Thyroid gland (tissue), 4 donors: ENCODE measurements around the gene NUBP2. TPM values are rescaled to one million over a fixed set of nuclear protein-coding genes. Genes with fewer than 3 reads are reported as not detected.

Source experiments
- DNase-seq, 2 donors: peaks; one replicate each; pipeline ENCODE4 v3.0.0-alpha.2; 2019
- H3K27ac ChIP-seq, 3 donors: fragments of 200-600 bp; sonication (generic); 1 replicate in 2 of 3; 2 replicates in 1 of 3; pipeline ENCODE4 v1.5.1; 2016 to 2019; ENCODE audit warnings: mild to moderate bottlenecking in 1 of 3, moderate library complexity in 1 of 3
- H3K27me3 ChIP-seq: fragments of 200-600 bp; sonication (generic); one replicate; pipeline ENCODE4 v1.5.1; 2019
- H3K36me3 ChIP-seq, 2 donors: fragments of 200-600 bp; sonication (generic); one replicate each; pipeline ENCODE4 v1.5.1; 2016 to 2019
- H3K4me1 ChIP-seq, 2 donors: fragments of 200-600 bp; sonication (generic); one replicate each; pipeline ENCODE4 v1.5.1; 2017 to 2019
- H3K4me3 ChIP-seq, 3 donors: fragments of 200-600 bp; sonication (generic); replicated peaks in 1 of 3; 1 replicate in 2 of 3; 2 replicates in 1 of 3; pipeline ENCODE4 v1.5.1; 2016; ENCODE audit warnings: mild to moderate bottlenecking in 1 of 3
- H3K9me3 ChIP-seq: fragments of 200-600 bp; sonication (generic); one replicate; pipeline ENCODE4 v1.5.1; 2017
- POLR2A ChIP-seq, 2 donors: fragments of 450-650 bp; IDR thresholded peaks; one replicate each; pipeline ENCODE4 v1.6.1; 2017; ENCODE audit warnings: antibody characterized with exemption in 2 of 2, mild to moderate bottlenecking in 2 of 2, moderate library complexity in 1 of 2
- WGBS, 2 donors: methylation state at CpG; one replicate each; pipeline ENCODE4 v1.1.5; 2017; 5-methylcytosine and 5-hydroxymethylcytosine counted together
- intact Hi-C: fragments of 100-400 bp; cut with DNase I; formaldehyde crosslinking; loops from one replicate; pipeline ENCODE4 v1.15.1; 2023
- total RNA-seq, 4 donors: library from RNA; depleted of rRNA; stranded (reverse); fragments of >200 nt; gene quantifications; one replicate each; pipeline ENCODE4 v1.2.3, GENCODE V29; 2016
- TF ChIP-seq, protein P1 (sequence below), 6 experiments: fragments of 200-600 bp in 3 of 6; fragments of 450-650 bp in 3 of 6; sonication (generic) in 3 of 6; IDR thresholded peaks; one replicate each; pipeline ENCODE4 v1.5.1; 2016 to 2019; ENCODE audit warnings: antibody characterized with exemption in 6 of 6, mild to moderate bottlenecking in 2 of 6, inconsistent platforms in 1 of 6, moderate library complexity in 1 of 6

NUBP2 gene
- total RNA-seq, 4 donors from 2014 or later, result 47.3 to 122 (median 106) TPM

DNA sequence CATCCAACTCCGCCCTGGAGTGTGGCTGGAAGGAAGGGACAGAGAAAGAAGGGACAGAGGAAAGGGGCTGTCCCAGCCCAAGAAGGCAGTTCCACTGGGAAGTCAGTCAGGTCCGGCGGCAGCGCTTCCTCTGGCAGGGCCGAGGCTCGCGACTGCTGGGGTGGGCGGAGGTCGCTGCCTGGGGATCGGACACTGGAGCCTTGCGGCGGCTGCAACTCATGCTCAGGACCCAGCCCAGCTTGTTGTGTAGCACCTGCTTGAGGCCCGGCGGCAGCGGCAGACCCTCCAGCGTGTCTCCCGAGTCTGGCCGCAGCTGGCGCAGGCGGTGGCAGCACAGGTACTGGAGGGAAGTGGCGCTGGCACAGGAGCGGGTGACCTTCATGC, 5.8 kb upstream of the NUBP2 start:
- peaks cover 23 to 26% of the 10 kb centered on the region in 2 donors for H3K36me3 ChIP-seq
- H3K9me3 ChIP-seq, result no peaks in the 10 kb centered on the region
- no peak for DNase-seq
- H3K27ac ChIP-seq, result no peak overlapping the region
- 91 to 100% methylated on average over 5 to 20 of the region's 22 CpGs for WGBS, 2 donors
- intact Hi-C loops, result no loop called here
- no peaks in the 10 kb centered on the region for H3K27me3 ChIP-seq
- no peak overlapping the region for H3K4me3 ChIP-seq
- TF ChIP-seq, protein P1, sequence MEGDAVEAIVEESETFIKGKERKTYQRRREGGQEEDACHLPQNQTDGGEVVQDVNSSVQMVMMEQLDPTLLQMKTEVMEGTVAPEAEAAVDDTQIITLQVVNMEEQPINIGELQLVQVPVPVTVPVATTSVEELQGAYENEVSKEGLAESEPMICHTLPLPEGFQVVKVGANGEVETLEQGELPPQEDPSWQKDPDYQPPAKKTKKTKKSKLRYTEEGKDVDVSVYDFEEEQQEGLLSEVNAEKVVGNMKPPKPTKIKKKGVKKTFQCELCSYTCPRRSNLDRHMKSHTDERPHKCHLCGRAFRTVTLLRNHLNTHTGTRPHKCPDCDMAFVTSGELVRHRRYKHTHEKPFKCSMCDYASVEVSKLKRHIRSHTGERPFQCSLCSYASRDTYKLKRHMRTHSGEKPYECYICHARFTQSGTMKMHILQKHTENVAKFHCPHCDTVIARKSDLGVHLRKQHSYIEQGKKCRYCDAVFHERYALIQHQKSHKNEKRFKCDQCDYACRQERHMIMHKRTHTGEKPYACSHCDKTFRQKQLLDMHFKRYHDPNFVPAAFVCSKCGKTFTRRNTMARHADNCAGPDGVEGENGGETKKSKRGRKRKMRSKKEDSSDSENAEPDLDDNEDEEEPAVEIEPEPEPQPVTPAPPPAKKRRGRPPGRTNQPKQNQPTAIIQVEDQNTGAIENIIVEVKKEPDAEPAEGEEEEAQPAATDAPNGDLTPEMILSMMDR (IDR thresholded peaks at IDR 0.05), result no peak
- TF ChIP-seq POLR2A (IDR thresholded peaks at IDR 0.05), result no peak
- H3K4me1 ChIP-seq, result peaks cover 27 to 31% of the 10 kb centered on the region in 2 donors

DNA sequence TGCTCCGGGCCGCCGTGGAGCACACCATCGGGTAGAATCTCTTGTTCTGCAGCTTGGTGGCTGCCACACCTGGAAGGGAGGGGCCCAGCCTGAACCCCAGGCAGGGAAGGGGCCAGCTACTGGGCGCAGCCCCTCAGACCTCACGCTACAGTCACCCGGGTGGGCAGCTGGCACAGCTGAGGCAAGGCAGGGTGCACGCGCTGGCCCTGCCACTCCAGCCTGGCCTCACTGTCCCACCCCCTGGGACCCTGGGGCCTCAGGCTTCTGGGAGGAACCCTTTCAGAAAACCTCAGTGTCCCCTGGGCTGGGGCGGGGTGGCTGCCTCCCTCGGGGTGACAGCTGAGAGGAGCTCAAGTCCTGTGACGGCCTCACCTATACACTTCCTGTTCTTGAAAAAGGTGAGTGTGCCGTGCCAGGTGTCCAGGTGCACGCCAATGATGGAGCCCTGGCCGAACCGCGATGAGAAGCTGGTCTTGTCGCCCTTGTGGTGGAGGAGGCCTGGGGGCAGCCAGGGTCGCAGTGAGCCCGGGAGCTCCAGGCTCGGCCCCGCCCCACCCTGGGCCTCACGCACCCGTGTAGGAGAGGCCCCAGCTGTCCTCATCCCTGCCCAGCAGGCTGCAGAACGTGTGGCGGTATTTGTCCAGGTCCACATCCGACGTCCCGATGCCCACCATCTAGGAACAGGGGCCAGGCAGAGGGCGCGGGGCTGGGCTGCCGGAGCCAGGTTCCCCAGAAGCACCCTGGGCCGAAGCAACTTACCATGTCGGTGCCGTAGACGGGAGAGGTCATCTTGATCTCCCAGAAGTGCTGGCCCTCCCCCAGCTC, 5.2 kb upstream of the NUBP2 start:
- no peaks in the 10 kb centered on the region for H3K9me3 ChIP-seq
- peaks cover 22 to 26% of the 10 kb centered on the region in 2 donors for H3K4me1 ChIP-seq
- H3K27ac ChIP-seq, result no peak overlapping the region
- WGBS, 2 donors, result 86 to 87% methylated on average over 9 to 29 of the region's 36 CpGs
- peaks cover 23 to 26% of the 10 kb centered on the region in 2 donors for H3K36me3 ChIP-seq
- intact Hi-C loops, result no loop called here
- TF ChIP-seq, protein P1 (IDR thresholded peaks at IDR 0.05), result no peak
- no peak for TF ChIP-seq POLR2A (IDR thresholded peaks at IDR 0.05)
- no peak overlapping the region for H3K4me3 ChIP-seq
- DNase-seq, result no peak
- H3K27me3 ChIP-seq, result no peaks in the 10 kb centered on the region

DNA sequence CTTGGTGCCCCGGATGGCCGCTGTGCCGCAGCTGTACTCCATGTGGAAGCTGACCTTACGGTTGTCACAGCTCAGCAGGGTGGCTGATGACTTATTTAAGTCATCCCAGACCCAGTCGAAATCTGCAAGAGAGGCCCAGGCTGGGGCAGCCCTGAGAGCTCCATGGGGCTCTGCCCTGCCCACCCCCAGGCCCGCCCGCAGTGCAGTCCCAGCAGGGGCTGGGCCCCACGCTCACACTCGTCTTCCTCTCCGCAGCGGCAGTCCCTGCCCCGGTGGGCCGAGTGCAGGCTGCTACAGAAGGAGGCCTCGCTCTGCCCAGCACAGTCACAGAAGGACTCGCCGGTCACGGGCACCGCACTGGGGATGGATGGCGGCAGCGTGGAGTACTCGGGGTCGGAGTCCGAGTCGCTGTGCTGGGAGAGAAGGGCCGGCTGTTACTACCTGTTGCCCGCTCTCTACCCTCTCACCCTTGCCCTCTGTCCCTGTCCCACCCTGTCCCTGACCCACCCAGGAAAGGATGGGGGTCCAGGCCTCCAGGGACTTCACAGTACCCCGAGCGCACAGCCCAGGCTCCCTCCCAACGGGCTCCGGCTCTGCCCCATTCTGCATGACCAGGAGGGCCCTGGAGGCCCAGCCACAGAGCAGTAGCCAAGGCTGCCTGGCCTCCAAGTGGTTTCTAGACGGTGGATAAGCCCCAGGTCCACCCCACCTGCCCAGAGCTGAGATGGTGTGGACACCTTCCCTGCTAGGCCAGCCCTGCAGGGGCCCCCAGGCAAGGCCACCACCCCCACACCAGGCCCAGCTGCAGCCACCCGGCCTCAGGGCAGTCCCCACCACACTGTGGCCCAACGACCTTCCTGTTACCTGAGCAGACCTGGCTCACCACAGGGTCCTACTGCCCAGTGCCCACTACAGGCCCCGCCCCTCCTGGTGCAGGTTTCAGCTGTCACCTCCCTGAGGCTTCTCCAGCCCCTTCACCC, 4.3 kb upstream of the NUBP2 start:
- intact Hi-C loops, result no loop called here
- no peak for DNase-seq
- WGBS, 2 donors, result 79 to 88% methylated on average over 12 to 26 of the region's 34 CpGs
- TF ChIP-seq POLR2A (IDR thresholded peaks at IDR 0.05), result no peak
- TF ChIP-seq, protein P1 (IDR thresholded peaks at IDR 0.05), result no peak
- Histone ChIP-seq H3K4me3 (no peak overlapping the region), H3K27me3 (no peaks in the 10 kb centered on the region), H3K36me3 (peaks cover 23 to 26% of the 10 kb centered on the region in 2 donors), H3K4me1 (peaks cover 21 to 29% of the 10 kb centered on the region in 2 donors), H3K27ac (no peak overlapping the region), H3K9me3 (no peaks in the 10 kb centered on the region)

GRCh38 chr16:1779234-1779701, 3.5 kb upstream of the NUBP2 start:
- DNase-seq, result no peak
- intact Hi-C loops, result no loop called here
- H3K36me3 ChIP-seq, result peaks cover 23 to 26% of the 10 kb centered on the region in 2 donors
- no peaks in the 10 kb centered on the region for H3K27me3 ChIP-seq
- no peak overlapping the region for H3K4me3 ChIP-seq
- no peak overlapping the region for H3K27ac ChIP-seq
- peaks cover 18 to 31% of the 10 kb centered on the region in 2 donors for H3K4me1 ChIP-seq
- WGBS, 2 donors, result 87 to 90% methylated on average over 5 to 8 of the region's 8 CpGs
- TF ChIP-seq, protein P1 (IDR thresholded peaks at IDR 0.05), result no peak
- no peak for TF ChIP-seq POLR2A (IDR thresholded peaks at IDR 0.05)
- no peaks in the 10 kb centered on the region for H3K9me3 ChIP-seq
